ENCODE data around the gene C1QTNF9B. TPM values are rescaled to one million over a fixed set of nuclear protein-coding genes. Genes with fewer than 3 reads are reported as not detected.
"Not testable (repeated sequence)": the region's sequence is repeated elsewhere in the genome, so short reads cannot be mapped to it uniquely, and the experiment has no call there.

C1QTNF9B gene
- polyA plus RNA-seq, 1 donor, result 0.36 TPM

- Histone ChIP-seq H3K4me1 (ENCODE audit: control insufficient read depth, insufficient read depth, low read length) (no peaks in the 10 kb centered on the region), H3K36me3 (ENCODE audit: control insufficient read depth, insufficient read depth, low read length) (no peaks in the 10 kb centered on the region), H3K27me3 (ENCODE audit: control insufficient read depth, insufficient read depth, low read length) (peaks cover 20% of the 10 kb centered on the region), H3K27ac (ENCODE audit: low read length) (no peak overlapping the region), H3K4me3 (ENCODE audit: low read length) (no peak overlapping the region), H3K9me3 (ENCODE audit: control insufficient read depth, low read depth, low read length) (no peaks in the 10 kb centered on the region)
- DNase-seq, result peak in 1 of 2 donors; percentile 11
- no CpG with 5 or more reads among the region's 8 CpGs for WGBS (ENCODE audit: insufficient coverage, low lambda C conversion rate)
These were observed 799 bp upstream of the C1QTNF9B start for GRCh38 chr13:23898101-23898500.

- not testable (repeated sequence) for H3K27me3 ChIP-seq (ENCODE audit: control insufficient read depth, insufficient read depth, low read length); H3K36me3 ChIP-seq (ENCODE audit: control insufficient read depth, insufficient read depth, low read length); H3K27ac ChIP-seq (ENCODE audit: low read length); H3K9me3 ChIP-seq (ENCODE audit: control insufficient read depth, low read depth, low read length); H3K4me1 ChIP-seq (ENCODE audit: control insufficient read depth, insufficient read depth, low read length); H3K4me3 ChIP-seq (ENCODE audit: low read length); DNase-seq
- WGBS (ENCODE audit: insufficient coverage, low lambda C conversion rate), result no CpG with 5 or more reads among the region's 12 CpGs
These were observed 2.6 kb downstream of the C1QTNF9B start for GRCh38 chr13:23894746-23895145.

GRCh38 chr13:23893791-23894190, 3.5 kb downstream of the C1QTNF9B start:
- DNase-seq; H3K9me3 ChIP-seq (ENCODE audit: control insufficient read depth, low read depth, low read length); H3K4me1 ChIP-seq (ENCODE audit: control insufficient read depth, insufficient read depth, low read length); H3K27me3 ChIP-seq (ENCODE audit: control insufficient read depth, insufficient read depth, low read length); H3K27ac ChIP-seq (ENCODE audit: low read length); H3K36me3 ChIP-seq (ENCODE audit: control insufficient read depth, insufficient read depth, low read length); H3K4me3 ChIP-seq (ENCODE audit: low read length): not testable (repeated sequence)
- WGBS (ENCODE audit: insufficient coverage, low lambda C conversion rate), result no CpG with 5 or more reads among the region's 4 CpGs

GRCh38 chr13:23889615-23890607, 7.4 kb downstream of the C1QTNF9B start:
- H3K27ac ChIP-seq (ENCODE audit: low read length), result no peak overlapping the region
- DNase-seq, result no peak
- no peaks in the 10 kb centered on the region for H3K27me3 ChIP-seq (ENCODE audit: control insufficient read depth, insufficient read depth, low read length)
- WGBS (ENCODE audit: insufficient coverage, low lambda C conversion rate), result 41% methylated on average over 5 of the region's 15 CpGs
- peak overlapping the region; percentile 94 for H3K4me3 ChIP-seq (ENCODE audit: low read length)
- peaks cover 5% of the 10 kb centered on the region for H3K9me3 ChIP-seq (ENCODE audit: control insufficient read depth, low read depth, low read length)
- H3K36me3 ChIP-seq (ENCODE audit: control insufficient read depth, insufficient read depth, low read length), result peaks cover 3% of the 10 kb centered on the region
- no peaks in the 10 kb centered on the region for H3K4me1 ChIP-seq (ENCODE audit: control insufficient read depth, insufficient read depth, low read length)

- WGBS (ENCODE audit: insufficient coverage, low lambda C conversion rate), result no CpG with 5 or more reads among the region's 75 CpGs
These were observed 8.4 kb downstream of the C1QTNF9B start, which contains the start of gene MIPEP for GRCh38 chr13:23888658-23889614. Gene MIPEP, minus strand, starts transcription at chr13:23889400. Its CDS starts 80 bp downstream, at chr13:23889320.

GRCh38 chr13:23884361-23884760, 12.9 kb downstream of the C1QTNF9B start:
- H3K27ac ChIP-seq (ENCODE audit: low read length); H3K9me3 ChIP-seq (ENCODE audit: control insufficient read depth, low read depth, low read length); H3K4me1 ChIP-seq (ENCODE audit: control insufficient read depth, insufficient read depth, low read length); H3K4me3 ChIP-seq (ENCODE audit: low read length); DNase-seq; H3K27me3 ChIP-seq (ENCODE audit: control insufficient read depth, insufficient read depth, low read length): not testable (repeated sequence)
- peaks cover 12% of the 10 kb centered on the region for H3K36me3 ChIP-seq (ENCODE audit: control insufficient read depth, insufficient read depth, low read length)
- WGBS (ENCODE audit: insufficient coverage, low lambda C conversion rate), result no CpG with 5 or more reads among the region's 3 CpGs

More at GRCh38 chr13:23888658-23889614, 8.4 kb downstream of the C1QTNF9B start, which contains the start of gene MIPEP:
- peak; percentile 95 to 97 for DNase-seq
- Histone ChIP-seq H3K27me3 (ENCODE audit: control insufficient read depth, insufficient read depth, low read length) (no peaks in the 10 kb centered on the region), H3K4me1 (ENCODE audit: control insufficient read depth, insufficient read depth, low read length) (no peaks in the 10 kb centered on the region), H3K4me3 (ENCODE audit: low read length) (peak within 1 kb of the TSS; percentile 94), H3K9me3 (ENCODE audit: control insufficient read depth, low read depth, low read length) (peaks cover 5% of the 10 kb centered on the region), H3K36me3 (ENCODE audit: control insufficient read depth, insufficient read depth, low read length) (peaks cover 9% of the 10 kb centered on the region), H3K27ac (ENCODE audit: low read length) (peak within 1 kb of the TSS; percentile 95)

GRCh38 chr13:23883255-23883654, 14.0 kb downstream of the C1QTNF9B start:
- H3K27ac ChIP-seq (ENCODE audit: low read length), result no peak overlapping the region
- H3K9me3 ChIP-seq (ENCODE audit: control insufficient read depth, low read depth, low read length), result no peaks in the 10 kb centered on the region
- DNase-seq, result no peak
- WGBS (ENCODE audit: insufficient coverage, low lambda C conversion rate), result 92% methylated on average over 1 of the region's 4 CpGs
- no peak overlapping the region for H3K4me3 ChIP-seq (ENCODE audit: low read length)
- H3K4me1 ChIP-seq (ENCODE audit: control insufficient read depth, insufficient read depth, low read length), result no peaks in the 10 kb centered on the region
- no peaks in the 10 kb centered on the region for H3K27me3 ChIP-seq (ENCODE audit: control insufficient read depth, insufficient read depth, low read length)
- peaks cover 19% of the 10 kb centered on the region for H3K36me3 ChIP-seq (ENCODE audit: control insufficient read depth, insufficient read depth, low read length)

- not testable (repeated sequence) for DNase-seq; H3K4me3 ChIP-seq (ENCODE audit: low read length); H3K9me3 ChIP-seq (ENCODE audit: control insufficient read depth, low read depth, low read length); H3K27me3 ChIP-seq (ENCODE audit: control insufficient read depth, insufficient read depth, low read length); H3K27ac ChIP-seq (ENCODE audit: low read length); H3K4me1 ChIP-seq (ENCODE audit: control insufficient read depth, insufficient read depth, low read length)
- H3K36me3 ChIP-seq (ENCODE audit: control insufficient read depth, insufficient read depth, low read length), result peaks cover 20% of the 10 kb centered on the region
- WGBS (ENCODE audit: insufficient coverage, low lambda C conversion rate), result no CpG with 5 or more reads among the region's 8 CpGs
These were observed 15.9 kb downstream of the C1QTNF9B start for GRCh38 chr13:23881402-23881800.

GRCh38 chr13:23880493-23881401, 16.6 kb downstream of the C1QTNF9B start:
- WGBS (ENCODE audit: insufficient coverage, low lambda C conversion rate), result no CpG with 5 or more reads among the region's 18 CpGs
- H3K27me3 ChIP-seq (ENCODE audit: control insufficient read depth, insufficient read depth, low read length); H3K4me3 ChIP-seq (ENCODE audit: low read length); DNase-seq; H3K9me3 ChIP-seq (ENCODE audit: control insufficient read depth, low read depth, low read length); H3K27ac ChIP-seq (ENCODE audit: low read length); H3K4me1 ChIP-seq (ENCODE audit: control insufficient read depth, insufficient read depth, low read length): not testable (repeated sequence)
- H3K36me3 ChIP-seq (ENCODE audit: control insufficient read depth, insufficient read depth, low read length), result peaks cover 20% of the 10 kb centered on the region

Data from large intestine (tissue), 3 donors.